ENCODE data around the gene IGSF3.
"Not testable (repeated sequence)": the region's sequence is repeated elsewhere in the genome, so short reads cannot be mapped to it uniquely, and the experiment has no call there.

IGSF3 gene

GRCh38 chr1:116664366-116664977 lies 3.1 kb downstream of the IGSF3 start:
- DNase-seq (ENCODE audit: insufficient read length, low spot score) (no peak), FAIRE-seq (no peak)

GRCh38 chr1:116663821-116664220 lies 3.7 kb downstream of the IGSF3 start:
- FAIRE-seq (no peak), DNase-seq (ENCODE audit: insufficient read length, low spot score) (no peak)

- FAIRE-seq (no peak), DNase-seq (ENCODE audit: insufficient read length, low spot score) (no peak)
Measured at GRCh38 chr1:116661633-116662032, 5.9 kb downstream of the IGSF3 start.

GRCh38 chr1:116658645-116659044 lies 8.9 kb downstream of the IGSF3 start:
- DNase-seq (ENCODE audit: insufficient read length, low spot score); FAIRE-seq: not testable (repeated sequence)

- not testable (repeated sequence) for FAIRE-seq; DNase-seq (ENCODE audit: insufficient read length, low spot score)
Measured at GRCh38 chr1:116657836-116658235, 9.7 kb downstream of the IGSF3 start.

GRCh38 chr1:116654351-116654750 lies 13.2 kb downstream of the IGSF3 start:
- FAIRE-seq = no peak
- no peak for DNase-seq (ENCODE audit: insufficient read length, low spot score)

GRCh38 chr1:116652598-116652997 lies 14.9 kb downstream of the IGSF3 start:
- not testable (repeated sequence) for DNase-seq (ENCODE audit: insufficient read length, low spot score); FAIRE-seq

GRCh38 chr1:116650781-116651180 lies 16.8 kb downstream of the IGSF3 start:
- not testable (repeated sequence) for DNase-seq (ENCODE audit: insufficient read length, low spot score); FAIRE-seq

- FAIRE-seq = not testable (repeated sequence)
Measured at GRCh38 chr1:116649041-116649440, 18.5 kb downstream of the IGSF3 start.

GRCh38 chr1:116648325-116648724 lies 19.2 kb downstream of the IGSF3 start:
- FAIRE-seq; DNase-seq (ENCODE audit: insufficient read length, low spot score): not testable (repeated sequence)

More at GRCh38 chr1:116649041-116649440, 18.5 kb downstream of the IGSF3 start:
- DNase-seq (ENCODE audit: insufficient read length, low spot score) = not testable (repeated sequence)

GRCh38 chr1:116647186-116647585 lies 20.3 kb downstream of the IGSF3 start:
- not testable (repeated sequence) for DNase-seq (ENCODE audit: insufficient read length, low spot score); FAIRE-seq

- not testable (repeated sequence) for FAIRE-seq; DNase-seq (ENCODE audit: insufficient read length, low spot score)
Measured at GRCh38 chr1:116646673-116647170, 20.8 kb downstream of the IGSF3 start.

- FAIRE-seq; DNase-seq (ENCODE audit: insufficient read length, low spot score): not testable (repeated sequence)
Measured at GRCh38 chr1:116645802-116646672, 21.5 kb downstream of the IGSF3 start.

- FAIRE-seq; DNase-seq (ENCODE audit: insufficient read length, low spot score): not testable (repeated sequence)
Measured at GRCh38 chr1:116644993-116645392, 22.5 kb downstream of the IGSF3 start.

- not testable (repeated sequence) for DNase-seq (ENCODE audit: insufficient read length, low spot score); FAIRE-seq
Measured at GRCh38 chr1:116644096-116644495, 23.4 kb downstream of the IGSF3 start.

- DNase-seq (ENCODE audit: insufficient read length, low spot score); FAIRE-seq: not testable (repeated sequence)
Measured at GRCh38 chr1:116643281-116643751, 24.2 kb downstream of the IGSF3 start.

GRCh38 chr1:116642311-116643280 lies 24.9 kb downstream of the IGSF3 start:
- not testable (repeated sequence) for FAIRE-seq; DNase-seq (ENCODE audit: insufficient read length, low spot score)

GRCh38 chr1:116637583-116637982 lies 29.9 kb downstream of the IGSF3 start:
- not testable (repeated sequence) for FAIRE-seq; DNase-seq (ENCODE audit: insufficient read length, low spot score)

GRCh38 chr1:116636584-116636983 lies 30.9 kb downstream of the IGSF3 start:
- FAIRE-seq = not testable (repeated sequence)

GRCh38 chr1:116634386-116634785 lies 33.1 kb downstream of the IGSF3 start:
- FAIRE-seq; DNase-seq (ENCODE audit: insufficient read length, low spot score): not testable (repeated sequence)

More at GRCh38 chr1:116636584-116636983, 30.9 kb downstream of the IGSF3 start:
- not testable (repeated sequence) for DNase-seq (ENCODE audit: insufficient read length, low spot score)
